H1 (cell line): ENCODE data around the gene CUTA. TPM values are rescaled to one million over a fixed set of nuclear protein-coding genes. Genes with fewer than 3 reads are reported as not detected.

ENCODE experiments used
- ATF3 ChIP-seq: IDR thresholded peaks from 2 replicates; pipeline ENCODE4 v1.6.1; 2011; ENCODE audit warnings: low read depth, mild to moderate bottlenecking, low read length; ENCODE audit not compliant: insufficient read depth
- BRCA1 ChIP-seq: IDR thresholded peaks from 2 replicates; pipeline ENCODE4 v1.6.1; 2012; ENCODE audit warnings: low read depth, low read length, improper control_type of control experiment
- POLR2A ChIP-seq, 2 experiments: IDR thresholded peaks; 1 replicate in 1 of 2; 2 replicates in 1 of 2; pipeline ENCODE4 v1.6.1; 2011; ENCODE audit warnings: low read depth in 2 of 2, low read length in 2 of 2, mild to moderate bottlenecking in 2 of 2; ENCODE audit errors: control extremely low read depth in 1 of 2
- POLR2AphosphoS5 ChIP-seq: IDR thresholded peaks from 2 replicates; pipeline ENCODE4 v1.6.1; 2011; ENCODE audit warnings: low read depth, low read length
- SIN3A ChIP-seq, 2 experiments: IDR thresholded peaks in 1 of 2; conservative IDR thresholded peaks in 1 of 2; 2 replicates each; pipeline ENCODE4 v1.6.1; 2011 to 2012; ENCODE audit warnings: low read length in 2 of 2, improper control_type of control experiment in 1 of 2, low read depth in 1 of 2, mild to moderate bottlenecking in 1 of 2
- polyA plus RNA-seq, 7 experiments: library from polyadenylated mRNA; depleted of rRNA in 3 of 7; stranded (reverse) in 5 of 7; unstranded in 2 of 7; fragments of >200 nt in 5 of 7; fragments of 200-250 nt in 2 of 7; gene quantifications; 1 replicate in 5 of 7; 2 replicates in 1 of 7; 4 replicates in 1 of 7; pipeline versions ENCODE4 v1.2.1 to v1.2.3, GENCODE V29; 2011 to 2013; ENCODE audit warnings: missing spikeins in 2 of 7, mixed read lengths in 2 of 7
- total RNA-seq: library from RNA; stranded (reverse); fragmentation: NEBNext Ultra II Directional; extraction: Animal tissue kit (Norgen Biotek cat#: 25700); gene quantifications from 2 replicates; pipeline ENCODE4 v1.2.1, GENCODE V29; 2021
- TF ChIP-seq, protein P1 (sequence below): IDR thresholded peaks from 2 replicates; pipeline ENCODE4 v1.6.1; 2012; ENCODE audit warnings: inconsistent platforms

Gene CUTA
- total and polyA plus RNA-seq, 2 of the 8 experiments (the other 6 are each of a cell fraction or from before 2014, with no cell fraction given): 297 to 460 TPM

DNA sequence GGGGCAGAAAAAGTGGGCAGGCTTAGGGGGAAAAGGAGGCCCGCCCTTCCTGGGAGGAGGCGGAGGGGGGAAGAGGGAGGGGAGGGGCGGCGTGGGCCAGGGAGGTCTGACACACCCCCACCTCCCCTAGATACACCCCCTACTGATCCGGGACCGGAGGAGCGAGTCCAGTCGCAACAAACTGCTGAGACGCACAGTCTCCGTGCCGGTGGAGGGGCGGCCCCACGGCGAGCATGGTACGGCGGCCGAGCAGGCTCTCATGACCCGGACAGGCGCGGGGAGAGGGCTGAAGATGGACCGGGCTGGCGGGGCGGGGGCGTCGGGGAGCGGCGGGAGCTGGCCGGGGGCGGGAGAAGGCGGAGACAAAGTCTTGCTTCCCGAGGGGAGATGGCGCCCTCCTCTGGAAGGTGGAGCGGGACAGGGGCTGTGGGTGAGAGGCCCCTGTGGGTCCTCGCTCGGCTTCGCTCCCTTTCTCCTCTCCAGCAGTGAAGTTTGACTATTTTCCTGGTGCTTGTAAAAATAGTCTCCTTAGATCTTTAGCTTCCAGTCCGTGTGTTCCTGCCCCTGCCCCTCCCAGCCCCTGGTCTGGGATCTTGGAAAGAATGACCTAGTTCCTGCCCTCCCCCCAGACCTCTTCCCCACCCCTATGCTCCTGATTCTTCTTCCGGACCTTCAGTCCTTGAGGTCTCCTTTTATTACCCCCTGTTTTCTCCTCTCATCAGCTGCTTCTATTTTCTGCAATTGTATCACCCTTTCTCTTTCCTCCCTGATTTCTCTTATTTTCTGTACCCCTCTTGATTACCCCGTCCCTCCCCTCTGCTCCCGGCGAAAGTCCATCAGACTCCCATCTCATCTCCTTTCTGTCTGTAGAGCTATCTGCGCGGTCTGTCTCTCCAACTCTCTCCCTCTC, 8.0 kb upstream of the CUTA start (continued):
- TF ChIP-seq, protein P1, sequence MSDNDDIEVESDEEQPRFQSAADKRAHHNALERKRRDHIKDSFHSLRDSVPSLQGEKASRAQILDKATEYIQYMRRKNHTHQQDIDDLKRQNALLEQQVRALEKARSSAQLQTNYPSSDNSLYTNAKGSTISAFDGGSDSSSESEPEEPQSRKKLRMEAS: peak; percentile 85
- TF ChIP-seq ATF3: no peak
- TF ChIP-seq SIN3A (conservative IDR thresholded peaks at IDR 0.05 in 1 of 2, IDR thresholded peaks at IDR 0.05 in 1 of 2; ENCODE audit: low read depth in 1 of 2, low read length in 2 of 2): peak in 1 of 2 experiments; percentile 71; a peak in 1 of 4 replicates
- no peak for TF ChIP-seq BRCA1
- peak; percentile 46 for TF ChIP-seq POLR2AphosphoS5
- peak in 1 of 2 experiments; percentile 40; a peak in 1 of 3 replicates for TF ChIP-seq POLR2A (IDR thresholded peaks at IDR 0.05; ENCODE audit: control extremely low read depth in 1 of 2, low read depth in 2 of 2, low read length in 2 of 2)
